Keratinocyte (primary cell): Measurements from ENCODE around the gene TRAPPC11. TPM values are rescaled to one million over a fixed set of nuclear protein-coding genes. Genes with fewer than 3 reads are reported as not detected.
A peak's percentile ranks its signal among the peaks of the same experiment; 100 is the strongest.

Experiments used
- DNase-seq: peaks from one replicate; pipeline ENCODE4 v3.0.0-alpha.2; 2011; ENCODE audit warnings: low read depth, missing footprints, low spot score
- FAIRE-seq: peaks from 2 replicates; lab custom pipeline; 2011; peaks lifted over from hg19 to GRCh38; lab: Jason Lieb, UNC
- H2AFZ ChIP-seq: 2 replicates; pipeline ENCODE4 v1.6.0; 2012; ENCODE audit warnings: low read length, control low read depth, inconsistent platforms; ENCODE audit not compliant: control insufficient read depth
- H3K27ac ChIP-seq: 2 replicates; pipeline ENCODE4 v1.5.1; 2011; ENCODE audit warnings: low read length; ENCODE audit not compliant: control insufficient read depth, insufficient read depth
- H3K27me3 ChIP-seq: 3 replicates; pipeline ENCODE4 v1.6.0; 2011; ENCODE audit warnings: low read length; ENCODE audit not compliant: control insufficient read depth, insufficient read depth; ENCODE audit errors: extremely low read depth
- H3K36me3 ChIP-seq, 2 experiments: 2 replicates in 1 of 2; 3 replicates in 1 of 2; pipeline ENCODE4 v1.5.1; 2011; ENCODE audit warnings: low read length in 2 of 2, mild to moderate bottlenecking in 1 of 2; ENCODE audit not compliant: control insufficient read depth in 2 of 2, insufficient read depth in 2 of 2; ENCODE audit errors: extremely low read depth in 1 of 2
- H3K4me1 ChIP-seq: 3 replicates; pipeline ENCODE4 v1.5.1; 2011; ENCODE audit warnings: low read length; ENCODE audit not compliant: control insufficient read depth, insufficient read depth; ENCODE audit errors: extremely low read depth
- H3K4me2 ChIP-seq: 3 replicates; pipeline ENCODE4 v1.6.0; 2011; ENCODE audit warnings: low read depth, low read length; ENCODE audit not compliant: control insufficient read depth, insufficient read depth; ENCODE audit errors: extremely low read depth
- H3K4me3 ChIP-seq, 3 experiments: fragments of 200-600 bp in 1 of 3; sonication (generic) in 1 of 3; 2 replicates in 2 of 3; 3 replicates in 1 of 3; pipeline ENCODE4 v1.5.1; 2011 to 2016; ENCODE audit warnings: low read length in 3 of 3, mild to moderate bottlenecking in 3 of 3, control low read depth in 2 of 3, inconsistent platforms in 1 of 3, low read depth in 1 of 3, mixed read lengths in 1 of 3, mixed run types in 1 of 3, moderate library complexity in 1 of 3; ENCODE audit not compliant: control insufficient read depth in 2 of 3, insufficient read depth in 2 of 3; ENCODE audit errors: extremely low read depth in 1 of 3
- H3K79me2 ChIP-seq: 2 replicates; pipeline ENCODE4 v1.6.0; 2012; ENCODE audit warnings: low read length; ENCODE audit not compliant: control insufficient read depth, insufficient read depth
- H3K9ac ChIP-seq: 3 replicates; pipeline ENCODE4 v1.6.0; 2011; ENCODE audit warnings: low read length; ENCODE audit not compliant: control insufficient read depth, insufficient read depth; ENCODE audit errors: extremely low read depth
- H3K9me1 ChIP-seq: 3 replicates; pipeline ENCODE4 v1.6.0; 2011; ENCODE audit warnings: low read length; ENCODE audit not compliant: control insufficient read depth, insufficient read depth; ENCODE audit errors: extremely low read depth
- H3K9me3 ChIP-seq: 2 replicates; pipeline ENCODE4 v1.5.1; 2012; ENCODE audit warnings: low read depth, low read length; ENCODE audit not compliant: control insufficient read depth
- H4K20me1 ChIP-seq: 3 replicates; pipeline ENCODE4 v1.6.0; 2011; ENCODE audit warnings: low read length; ENCODE audit not compliant: control insufficient read depth, insufficient read depth; ENCODE audit errors: extremely low read depth
- CTCF ChIP-seq, 3 experiments: IDR thresholded peaks in 1 of 3; conservative IDR thresholded peaks in 1 of 3; optimal IDR thresholded peaks in 1 of 3; 2 replicates in 2 of 3; 3 replicates in 1 of 3; pipeline versions ENCODE3 to v1.5.1; 2011; ENCODE audit warnings: low read length in 3 of 3, mild to moderate bottlenecking in 3 of 3, moderate library complexity in 2 of 3, control low read depth in 1 of 3, inconsistent platforms in 1 of 3; ENCODE audit not compliant: insufficient read depth in 2 of 3; ENCODE audit errors: extremely low read depth in 1 of 3
- EZH2 ChIP-seq: IDR thresholded peaks from one replicate; pipeline ENCODE4 v1.6.1; 2012; ENCODE audit warnings: inconsistent platforms, mild to moderate bottlenecking, low read length, moderate library complexity
- dilution Hi-C: fragments of 300-500 bp; cut with MboI; formaldehyde crosslinking; loops from one replicate; pipeline ENCODE4 v1.7.0; 2020; ENCODE audit warnings: low sequenced_read_pairs; ENCODE audit not compliant: extremely low pct_ligation_motif_present
- polyA plus RNA-seq, 5 experiments: library from polyadenylated mRNA; depleted of rRNA in 3 of 5; stranded (reverse) in 3 of 5; stranded (forward) in 1 of 5; unstranded in 1 of 5; fragments of >200 nt; gene quantifications; 1 replicate in 1 of 5; 2 replicates in 3 of 5; 3 replicates in 1 of 5; pipeline versions ENCODE4 v1.2.1 to v1.2.3, GENCODE V29; 2011 to 2012; ENCODE audit warnings: missing spikeins in 2 of 5, low read depth in 1 of 5, low replicate concordance in 1 of 5

Gene TRAPPC11
- polyA plus RNA-seq, 1 donor (not counting 4 experiments of a cell fraction or from before 2014, with no cell fraction given) = 42.5 TPM

DNA sequence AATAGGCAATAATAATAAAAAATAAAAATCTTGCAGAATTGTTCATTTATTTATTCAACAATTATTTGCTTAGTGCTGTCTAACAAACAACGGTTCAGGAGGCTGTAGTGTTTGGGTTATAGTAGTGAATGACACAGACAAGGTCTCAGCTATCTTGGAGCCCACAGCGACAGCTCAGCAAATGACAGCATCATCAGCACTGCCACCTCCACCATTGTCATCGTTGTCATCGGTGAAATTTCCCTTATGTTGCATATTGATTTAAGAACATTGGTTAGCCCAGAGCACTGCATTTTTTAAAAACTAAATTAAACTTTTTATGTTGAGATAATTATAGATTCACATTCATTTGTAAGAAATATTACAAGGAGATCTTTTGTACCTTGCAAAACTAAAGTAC is 79.9 kb downstream of the TRAPPC11 start:
- no peak overlapping the region for H3K4me2 ChIP-seq
- peaks cover 3% of the 10 kb centered on the region for H3K4me1 ChIP-seq
- no peak overlapping the region for H3K9ac ChIP-seq
- dilution Hi-C loops = no loop called here
- H3K27ac ChIP-seq = peak overlapping the region; percentile 20
- H3K9me3 ChIP-seq = no peaks in the 10 kb centered on the region
- no peaks in the 10 kb centered on the region for H3K36me3 ChIP-seq
- H3K9me1 ChIP-seq = no peaks in the 10 kb centered on the region
- H2AFZ ChIP-seq = no peak overlapping the region
- no peaks in the 10 kb centered on the region for H3K27me3 ChIP-seq
- H3K79me2 ChIP-seq = no peaks in the 10 kb centered on the region
- H4K20me1 ChIP-seq = no peaks in the 10 kb centered on the region
- FAIRE-seq (no peak), DNase-seq (no peak)
- H3K4me3 ChIP-seq = no peak overlapping the region
- no peak for TF ChIP-seq CTCF (optimal IDR thresholded peaks at IDR 0.05 in 1 of 3, IDR thresholded peaks at IDR 0.05 in 1 of 3, conservative IDR thresholded peaks at IDR 0.05 in 1 of 3; ENCODE audit: extremely low read depth in 1 of 3, insufficient read depth in 2 of 3, low read length in 3 of 3)

DNA sequence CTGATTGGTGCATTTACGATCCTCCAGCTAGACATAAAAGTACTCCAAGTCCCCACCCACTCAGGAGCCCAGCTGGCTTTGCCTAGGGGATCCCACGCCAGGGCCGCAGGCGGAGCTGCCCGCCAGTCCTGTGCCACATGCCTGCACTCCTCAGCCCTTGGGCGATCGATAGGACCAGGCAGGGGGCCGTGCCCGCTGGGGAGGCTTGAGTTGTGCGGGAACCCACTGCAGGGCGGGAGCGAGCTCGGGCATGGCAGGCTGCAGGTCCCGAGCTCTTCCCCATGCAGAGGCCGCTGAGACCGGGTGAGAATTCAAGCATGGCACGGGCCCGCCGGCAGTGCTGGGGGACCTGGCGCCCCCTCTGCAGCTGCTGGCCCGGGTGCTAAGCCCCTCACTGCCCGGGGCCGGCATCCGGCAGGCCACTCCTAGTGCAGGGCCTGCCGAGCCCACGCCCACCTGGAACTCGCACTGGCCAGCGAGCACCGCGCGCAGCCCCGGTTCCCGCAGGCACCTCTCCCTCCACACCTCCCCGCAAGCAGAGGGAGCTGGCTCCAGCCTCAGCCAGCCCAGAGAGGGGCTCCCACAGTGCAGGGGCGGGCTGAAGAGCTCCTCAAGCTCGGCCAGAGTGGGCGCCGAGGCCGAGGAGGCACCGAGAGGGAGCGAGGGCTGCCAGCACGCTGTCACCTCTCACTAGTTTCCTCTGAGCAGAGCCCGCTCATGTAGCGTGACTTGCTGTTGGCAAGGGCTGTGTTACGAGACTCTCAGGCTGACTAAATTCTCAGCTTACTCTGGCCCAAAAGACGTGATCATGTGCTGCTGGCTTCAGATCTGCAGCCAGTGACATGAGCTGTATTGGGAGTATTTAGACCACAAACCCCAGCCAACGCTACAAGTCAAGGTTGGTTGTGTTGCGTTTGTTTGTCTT is 87.5 kb downstream of the TRAPPC11 start:
- H3K4me2 ChIP-seq = no peak overlapping the region
- H3K79me2 ChIP-seq = no peaks in the 10 kb centered on the region
- no peaks in the 10 kb centered on the region for H3K36me3 ChIP-seq
- no peak overlapping the region for H3K4me3 ChIP-seq
- no peaks in the 10 kb centered on the region for H3K27me3 ChIP-seq
- H2AFZ ChIP-seq = no peak overlapping the region
- TF ChIP-seq CTCF (optimal IDR thresholded peaks at IDR 0.05 in 1 of 3, IDR thresholded peaks at IDR 0.05 in 1 of 3, conservative IDR thresholded peaks at IDR 0.05 in 1 of 3; ENCODE audit: extremely low read depth in 1 of 3, insufficient read depth in 2 of 3, low read length in 3 of 3) (no peak), EZH2 (no peak)
- no peak overlapping the region for H3K9ac ChIP-seq
- DNase-seq (no peak), FAIRE-seq (no peak)
- no peak overlapping the region for H3K27ac ChIP-seq
- no peaks in the 10 kb centered on the region for H3K4me1 ChIP-seq
- no peaks in the 10 kb centered on the region for H4K20me1 ChIP-seq
- dilution Hi-C loops = no loop called here
- H3K9me3 ChIP-seq = no peaks in the 10 kb centered on the region
- H3K9me1 ChIP-seq = no peaks in the 10 kb centered on the region
